ENCODE data around the gene LMAN2. TPM values are rescaled to one million over a fixed set of nuclear protein-coding genes. Genes with fewer than 3 reads are reported as not detected.

LMAN2 gene
- total RNA-seq, 1 donor from 2014 or later: 75.6 TPM

- DNase-seq: no peak
- no peak for TF ChIP-seq CTCF (IDR thresholded peaks at IDR 0.05; ENCODE audit: partially characterized antibody, unreplicated experiment)
- no peak overlapping the region for H3K4me3 Mint-ChIP-seq (ENCODE audit: unreplicated experiment)
- H3K4me1 Mint-ChIP-seq (ENCODE audit: low read depth, unreplicated experiment): peaks cover 1% of the 10 kb centered on the region
- no peak overlapping the region for H3K27ac Mint-ChIP-seq (ENCODE audit: unreplicated experiment)
- peaks cover 5% of the 10 kb centered on the region for H3K9me3 Mint-ChIP-seq (ENCODE audit: unreplicated experiment)
- peaks cover 2% of the 10 kb centered on the region for H3K27me3 Mint-ChIP-seq (ENCODE audit: unreplicated experiment)
- H3K36me3 Mint-ChIP-seq (ENCODE audit: unreplicated experiment): no peaks in the 10 kb centered on the region
Observed at GRCh38 chr5:177356746-177357145, 5.3 kb upstream of the LMAN2 start.

- no peak for TF ChIP-seq CTCF (IDR thresholded peaks at IDR 0.05; ENCODE audit: partially characterized antibody, unreplicated experiment)
- no peak overlapping the region for H3K4me3 Mint-ChIP-seq (ENCODE audit: unreplicated experiment)
- no peak overlapping the region for H3K27ac Mint-ChIP-seq (ENCODE audit: unreplicated experiment)
- H3K27me3 Mint-ChIP-seq (ENCODE audit: unreplicated experiment): peaks cover 4% of the 10 kb centered on the region
- DNase-seq: no peak
- no peaks in the 10 kb centered on the region for H3K36me3 Mint-ChIP-seq (ENCODE audit: unreplicated experiment)
- H3K4me1 Mint-ChIP-seq (ENCODE audit: low read depth, unreplicated experiment): peaks cover 1% of the 10 kb centered on the region
- peaks cover 8% of the 10 kb centered on the region for H3K9me3 Mint-ChIP-seq (ENCODE audit: unreplicated experiment)
Observed at GRCh38 chr5:177355868-177356168, 4.3 kb upstream of the LMAN2 start.

- no peak overlapping the region for H3K4me3 Mint-ChIP-seq (ENCODE audit: unreplicated experiment)
- H3K4me1 Mint-ChIP-seq (ENCODE audit: low read depth, unreplicated experiment): peaks cover 1% of the 10 kb centered on the region
- H3K27me3 Mint-ChIP-seq (ENCODE audit: unreplicated experiment): peaks cover 4% of the 10 kb centered on the region
- H3K9me3 Mint-ChIP-seq (ENCODE audit: unreplicated experiment): peaks cover 8% of the 10 kb centered on the region
- TF ChIP-seq CTCF (IDR thresholded peaks at IDR 0.05; ENCODE audit: partially characterized antibody, unreplicated experiment): no peak
- H3K27ac Mint-ChIP-seq (ENCODE audit: unreplicated experiment): no peak overlapping the region
- H3K36me3 Mint-ChIP-seq (ENCODE audit: unreplicated experiment): no peaks in the 10 kb centered on the region
- no peak for DNase-seq
Observed at GRCh38 chr5:177355162-177355867, 3.8 kb upstream of the LMAN2 start.

DNA sequence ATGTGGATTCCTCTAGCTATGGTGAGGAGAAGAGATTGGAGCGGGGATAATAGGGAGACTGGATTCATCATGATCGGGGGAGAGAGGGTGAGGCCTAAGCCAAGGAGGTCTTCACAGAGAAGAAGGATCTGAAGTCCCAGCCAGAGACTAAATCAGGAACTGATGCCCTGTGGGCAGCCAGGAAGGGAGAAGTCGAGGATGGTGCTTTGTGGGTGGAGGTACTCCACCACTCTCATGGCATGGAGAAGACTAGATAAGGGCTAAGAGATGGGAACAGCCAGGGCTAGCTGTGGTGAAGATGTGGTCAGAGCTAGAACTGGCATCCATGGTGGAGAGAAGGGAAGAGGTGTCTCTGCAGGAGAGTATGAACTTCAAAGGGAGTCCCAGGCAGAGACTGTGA, 3.2 kb upstream of the LMAN2 start:
- DNase-seq: no peak
- Mint-ChIP-seq H3K9me3 (ENCODE audit: unreplicated experiment) (peaks cover 8% of the 10 kb centered on the region), H3K36me3 (ENCODE audit: unreplicated experiment) (no peaks in the 10 kb centered on the region), H3K27me3 (ENCODE audit: unreplicated experiment) (peaks cover 4% of the 10 kb centered on the region), H3K27ac (ENCODE audit: unreplicated experiment) (no peak overlapping the region), H3K4me1 (ENCODE audit: low read depth, unreplicated experiment) (peaks cover 5% of the 10 kb centered on the region), H3K4me3 (ENCODE audit: unreplicated experiment) (no peak overlapping the region)
- TF ChIP-seq CTCF (IDR thresholded peaks at IDR 0.05; ENCODE audit: partially characterized antibody, unreplicated experiment): no peak

DNA sequence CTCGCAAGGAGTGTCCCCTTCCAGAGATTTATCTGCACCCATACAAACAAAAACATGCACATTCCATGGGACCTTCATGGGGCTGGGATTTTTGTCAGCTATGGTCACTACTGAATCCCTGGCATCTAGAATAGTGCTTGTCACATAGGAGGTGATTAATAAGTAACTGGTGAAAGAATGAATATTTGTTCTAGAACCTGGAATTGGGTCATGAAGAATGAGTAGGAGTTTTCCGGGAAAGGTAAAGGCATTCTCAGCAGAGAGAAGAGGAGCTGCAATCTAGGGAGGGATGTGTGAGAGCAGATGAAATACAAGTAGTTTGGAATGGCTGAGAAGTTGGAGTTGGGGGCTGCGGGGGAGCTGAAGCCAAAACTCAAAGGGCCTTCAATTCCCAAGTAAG, 2.8 kb upstream of the LMAN2 start:
- TF ChIP-seq CTCF (IDR thresholded peaks at IDR 0.05; ENCODE audit: partially characterized antibody, unreplicated experiment): no peak
- Mint-ChIP-seq H3K4me3 (ENCODE audit: unreplicated experiment) (no peak overlapping the region), H3K4me1 (ENCODE audit: low read depth, unreplicated experiment) (peaks cover 6% of the 10 kb centered on the region), H3K27ac (ENCODE audit: unreplicated experiment) (no peak overlapping the region), H3K9me3 (ENCODE audit: unreplicated experiment) (peaks cover 8% of the 10 kb centered on the region), H3K36me3 (ENCODE audit: unreplicated experiment) (no peaks in the 10 kb centered on the region), H3K27me3 (ENCODE audit: unreplicated experiment) (peaks cover 4% of the 10 kb centered on the region)
- no peak for DNase-seq
